ENCODE results near the gene PLK5.

The PLK5 gene

DNA sequence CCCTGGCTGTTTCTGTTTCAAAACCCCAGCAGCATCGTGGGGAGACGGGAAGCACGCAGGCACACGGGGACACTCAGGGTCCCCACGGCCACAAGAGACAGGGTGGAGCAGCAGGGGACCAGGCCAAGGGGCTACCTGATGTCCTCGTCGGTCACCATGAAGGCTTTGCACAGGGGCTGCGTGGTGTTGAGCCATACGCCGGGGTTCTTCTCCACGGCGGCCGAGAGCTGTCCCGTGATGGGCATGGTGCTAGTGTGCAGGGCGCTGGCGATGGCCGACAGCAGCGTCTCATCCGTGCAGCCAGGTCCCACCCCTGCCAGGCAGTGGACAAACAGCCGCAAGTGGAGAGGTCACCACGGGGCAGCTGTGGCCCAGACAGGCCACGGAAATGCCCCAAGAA lies 57.1 kb downstream of the PLK5 start:
- Histone ChIP-seq H3K79me2 (ENCODE audit: insufficient read depth, low read length) (peaks cover 7% of the 10 kb centered on the region; the same call in 1 of the 2 replicates), H3F3A (ENCODE audit: insufficient read depth, low read length) (no peaks in the 10 kb centered on the region), H3K4me2 (ENCODE audit: low read length) (no peak overlapping the region), H3K4me3 (ENCODE audit: low read depth, low read length, poor library complexity, severe bottlenecking) (no peak overlapping the region), H3K9me3 (ENCODE audit: low read length) (no peaks in the 10 kb centered on the region), H3K9ac (ENCODE audit: low read length) (no peak overlapping the region), H3K27ac (ENCODE audit: low read depth, low read length, poor library complexity, severe bottlenecking) (no peak overlapping the region), H3K36me3 (ENCODE audit: insufficient read depth, low read length) (peaks cover 95% of the 10 kb centered on the region), H3K9me2 (ENCODE audit: low read depth, low read length) (no peaks in the 10 kb centered on the region), H2AFZ (ENCODE audit: low read length) (no peak overlapping the region), H3K4me1 (ENCODE audit: insufficient read depth, low read length, severe bottlenecking) (no peaks in the 10 kb centered on the region), H4K20me1 (ENCODE audit: insufficient read depth, low read length) (no peaks in the 10 kb centered on the region), H3K27me3 (ENCODE audit: insufficient read depth, low read length) (no peaks in the 10 kb centered on the region)
- TF ChIP-seq EZH2 (IDR thresholded peaks at IDR 0.05; ENCODE audit: borderline replicate concordance, low read length) (no peak), CTCF (IDR thresholded peaks at IDR 0.05; ENCODE audit: low read length) (no peak)

GRCh38 chr19:1582201-1582600 lies 58.3 kb downstream of the PLK5 start:
- Histone ChIP-seq H2AFZ (ENCODE audit: low read length) (no peak overlapping the region), H3K9ac (ENCODE audit: low read length) (no peak overlapping the region), H3K36me3 (ENCODE audit: insufficient read depth, low read length) (peaks cover 90% of the 10 kb centered on the region), H3K4me3 (ENCODE audit: low read depth, low read length, poor library complexity, severe bottlenecking) (no peak overlapping the region), H3K4me1 (ENCODE audit: insufficient read depth, low read length, severe bottlenecking) (no peaks in the 10 kb centered on the region), H3K9me2 (ENCODE audit: low read depth, low read length) (no peaks in the 10 kb centered on the region), H3K9me3 (ENCODE audit: low read length) (no peaks in the 10 kb centered on the region), H3F3A (ENCODE audit: insufficient read depth, low read length) (no peaks in the 10 kb centered on the region), H3K27ac (ENCODE audit: low read depth, low read length, poor library complexity, severe bottlenecking) (no peak overlapping the region), H3K79me2 (ENCODE audit: insufficient read depth, low read length) (peaks cover 10% of the 10 kb centered on the region; the same call in 1 of the 2 replicates), H4K20me1 (ENCODE audit: insufficient read depth, low read length) (no peaks in the 10 kb centered on the region), H3K4me2 (ENCODE audit: low read length) (no peak overlapping the region), H3K27me3 (ENCODE audit: insufficient read depth, low read length) (no peaks in the 10 kb centered on the region)
- no peak for TF ChIP-seq EZH2 (IDR thresholded peaks at IDR 0.05; ENCODE audit: borderline replicate concordance, low read length)
- TF ChIP-seq CTCF (IDR thresholded peaks at IDR 0.05; ENCODE audit: low read length): no peak

GRCh38 chr19:1584500-1585242 lies 60.8 kb downstream of the PLK5 start:
- Histone ChIP-seq H3K9me2 (ENCODE audit: low read depth, low read length) (no peaks in the 10 kb centered on the region), H3F3A (ENCODE audit: insufficient read depth, low read length) (no peaks in the 10 kb centered on the region), H3K27ac (ENCODE audit: low read depth, low read length, poor library complexity, severe bottlenecking) (no peak overlapping the region), H3K4me3 (ENCODE audit: low read depth, low read length, poor library complexity, severe bottlenecking) (no peak overlapping the region), H2AFZ (ENCODE audit: low read length) (no peak overlapping the region), H3K27me3 (ENCODE audit: insufficient read depth, low read length) (no peaks in the 10 kb centered on the region), H3K36me3 (ENCODE audit: insufficient read depth, low read length) (peaks cover 80% of the 10 kb centered on the region), H3K4me2 (ENCODE audit: low read length) (no peak overlapping the region), H3K79me2 (ENCODE audit: insufficient read depth, low read length) (peaks cover 33% of the 10 kb centered on the region), H3K4me1 (ENCODE audit: insufficient read depth, low read length, severe bottlenecking) (peaks cover 3% of the 10 kb centered on the region), H3K9me3 (ENCODE audit: low read length) (no peaks in the 10 kb centered on the region), H4K20me1 (ENCODE audit: insufficient read depth, low read length) (no peaks in the 10 kb centered on the region), H3K9ac (ENCODE audit: low read length) (no peak overlapping the region)
- TF ChIP-seq EZH2 (IDR thresholded peaks at IDR 0.05; ENCODE audit: borderline replicate concordance, low read length) (no peak), CTCF (IDR thresholded peaks at IDR 0.05; ENCODE audit: low read length) (no peak)

Data from OCI-LY1 (cell line).